ENCODE data around the gene MBD3L3. TPM values are rescaled to one million over a fixed set of nuclear protein-coding genes. Genes with fewer than 3 reads are reported as not detected.

The MBD3L3 gene
- total and polyA plus RNA-seq, 2 of the 4 experiments (the other 2 are of a cell fraction), result not detected

GRCh38 chr19:7069904-7070226 lies 11.4 kb upstream of the MBD3L3 start:
- TF ChIP-seq RCOR1 (IDR thresholded peaks at IDR 0.05; ENCODE audit: insufficient replicate concordance, low read length), result no peak
- TF ChIP-seq USF2 (IDR thresholded peaks at IDR 0.05; ENCODE audit: low read depth, low read length), result no peak
- no peak for TF ChIP-seq POLR2A (IDR thresholded peaks at IDR 0.05; ENCODE audit: low read depth, low read length)
- no peak for TF ChIP-seq ELK1 (IDR thresholded peaks at IDR 0.05; ENCODE audit: borderline replicate concordance, low read depth, low read length)
- TF ChIP-seq BHLHE40 (IDR thresholded peaks at IDR 0.05; ENCODE audit: low read depth, low read length), result no peak
- no peak for TF ChIP-seq CEBPB (IDR thresholded peaks at IDR 0.05; ENCODE audit: low read depth, low read length)
- no peak for TF ChIP-seq MAFK (IDR thresholded peaks at IDR 0.05; ENCODE audit: low read depth, low read length)
- TF ChIP-seq NFE2L2 (IDR thresholded peaks at IDR 0.05; ENCODE audit: low read depth, low read length), result no peak
- TF ChIP-seq CHD1 (IDR thresholded peaks at IDR 0.05; ENCODE audit: low read depth, low read length), result no peak
- TF ChIP-seq RFX5 (IDR thresholded peaks at IDR 0.05; ENCODE audit: low read depth, low read length), result no peak
- no peak for DNase-seq
- BruUV-seq (replicated peaks), result TSS peak; percentile 52
- Histone ChIP-seq H3K9me3 (ENCODE audit: control insufficient read depth, insufficient read depth, low read length) (peaks cover 2% of the 10 kb centered on the region; the same call in 1 of the 2 replicates), H4K20me1 (ENCODE audit: insufficient read depth, low read length) (no peaks in the 10 kb centered on the region), H4K8ac (ENCODE audit: low read depth in 2 of 2, low read length in 2 of 2) (peak overlapping the region; percentile 68 to 73; a peak in 3 of 4 replicates), H3K36me3 (ENCODE audit: control insufficient read depth, insufficient read depth, low read length) (peaks cover 22% of the 10 kb centered on the region), H2BK20ac (ENCODE audit: low read depth, low read length) (no peak overlapping the region), H2AFZ (replicated peaks; ENCODE audit: low read length, poor library complexity) (peak overlapping the region; percentile 99), H2AK9ac (replicated peaks; ENCODE audit: low read depth, low read length, poor library complexity) (peak overlapping the region; percentile 48), H3K9me1 (ENCODE audit: insufficient read depth, low read length) (no peaks in the 10 kb centered on the region), H4K91ac (ENCODE audit: insufficient read depth, low read depth, low read length) (0 out of 2 replicates have a peak overlapping the region, but pooled peaks have one; percentile 32), H3K4me3 (ENCODE audit: insufficient read depth, low read depth, low read length) (peak overlapping the region; percentile 54), H3K27ac (ENCODE audit: insufficient read depth, low read length) (peak overlapping the region; percentile 50), H2BK120ac (ENCODE audit: low read depth, low read length) (no peak overlapping the region), H3K18ac (ENCODE audit: low read depth, low read length) (no peak overlapping the region), H3K9ac (ENCODE audit: low read depth, low read length) (peak overlapping the region; percentile 74), H3K4ac (ENCODE audit: low read depth, low read length) (peak overlapping the region; percentile 51; the same call in 1 of the 2 replicates), H3K56ac (ENCODE audit: extremely low read depth, insufficient read depth, low read length) (peak overlapping the region; percentile 68), H3K23ac (ENCODE audit: low read depth, low read length) (0 out of 2 replicates have a peak overlapping the region, but pooled peaks have one; percentile 60), H2BK15ac (ENCODE audit: low read depth, low read length) (no peak overlapping the region), H3K14ac (replicated peaks; ENCODE audit: low read depth, low read length) (peak overlapping the region; percentile 57; the same call in 1 of the 2 replicates), H2AK5ac (ENCODE audit: low read depth, low read length) (peak overlapping the region; percentile 78), H3K79me1 (ENCODE audit: low read depth in 1 of 2, low read length in 2 of 2) (peaks cover 11 to 18% of the 10 kb centered on the region in 2 experiments), H3K4me2 (ENCODE audit: low read depth, low read length) (peak overlapping the region; percentile 99), H3K27me3 (ENCODE audit: control insufficient read depth, insufficient read depth, low read length) (no peaks in the 10 kb centered on the region), H3K4me1 (ENCODE audit: control insufficient read depth, insufficient read depth, low read length) (no peaks in the 10 kb centered on the region), H4K5ac (ENCODE audit: low read depth, low read length) (peak overlapping the region; percentile 14; the same call in 1 of the 2 replicates), H2BK5ac (ENCODE audit: low read depth, low read length, poor library complexity, severe bottlenecking) (no peak overlapping the region)
- ATAC-seq (ENCODE audit: low read depth), result no peak; the same call in 1 of the 2 replicates
- 0% methylated on average over 5 of the region's 12 CpGs; no CpG with 5 or more reads in 1 of the 2 experiments for WGBS, 2 experiments (ENCODE audit: extremely low coverage in 2 of 2, insufficient read length in 1 of 2)
- CTCF ChIA-PET, result no interaction called here
- dilution Hi-C loops (cut with HindIII; ENCODE audit: low sequenced_read_pairs, unreplicated experiment) (no loop called here), intact Hi-C loops (cut with micrococcal nuclease) (loop anchor here (10.0 kb wide), 1 partner anchor 335 kb away; the partner anchor contains the start of genes GPR108 and TRIP10), in situ Hi-C loops (cut with MboI; ENCODE audit: low sequenced_read_pairs) (no loop called here)
- POLR2A ChIA-PET (ENCODE audit: unreplicated experiment), result no interaction called here

All from IMR-90 (cell line).